ENCODE measurements around the gene CHD6.

DNA sequence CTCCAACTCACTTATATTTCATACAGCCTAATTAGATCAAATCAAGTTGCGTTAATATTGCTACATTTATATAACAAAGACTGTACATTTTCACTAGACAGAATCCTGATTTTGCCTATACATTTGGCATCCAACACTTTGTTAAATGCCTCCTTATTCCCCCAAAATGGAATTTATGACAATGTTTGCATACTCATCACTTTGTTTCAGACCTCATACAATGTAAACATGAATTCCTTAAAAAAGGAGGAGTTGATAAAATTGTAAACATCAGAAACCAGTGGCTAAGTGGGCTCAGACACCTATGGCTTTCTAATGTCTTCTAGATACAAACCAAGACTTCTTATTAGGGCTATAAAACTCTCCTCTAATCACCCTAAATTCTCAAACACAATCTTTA lies 87.3 kb downstream of the CHD6 start:
- TF ChIP-seq, protein P1, sequence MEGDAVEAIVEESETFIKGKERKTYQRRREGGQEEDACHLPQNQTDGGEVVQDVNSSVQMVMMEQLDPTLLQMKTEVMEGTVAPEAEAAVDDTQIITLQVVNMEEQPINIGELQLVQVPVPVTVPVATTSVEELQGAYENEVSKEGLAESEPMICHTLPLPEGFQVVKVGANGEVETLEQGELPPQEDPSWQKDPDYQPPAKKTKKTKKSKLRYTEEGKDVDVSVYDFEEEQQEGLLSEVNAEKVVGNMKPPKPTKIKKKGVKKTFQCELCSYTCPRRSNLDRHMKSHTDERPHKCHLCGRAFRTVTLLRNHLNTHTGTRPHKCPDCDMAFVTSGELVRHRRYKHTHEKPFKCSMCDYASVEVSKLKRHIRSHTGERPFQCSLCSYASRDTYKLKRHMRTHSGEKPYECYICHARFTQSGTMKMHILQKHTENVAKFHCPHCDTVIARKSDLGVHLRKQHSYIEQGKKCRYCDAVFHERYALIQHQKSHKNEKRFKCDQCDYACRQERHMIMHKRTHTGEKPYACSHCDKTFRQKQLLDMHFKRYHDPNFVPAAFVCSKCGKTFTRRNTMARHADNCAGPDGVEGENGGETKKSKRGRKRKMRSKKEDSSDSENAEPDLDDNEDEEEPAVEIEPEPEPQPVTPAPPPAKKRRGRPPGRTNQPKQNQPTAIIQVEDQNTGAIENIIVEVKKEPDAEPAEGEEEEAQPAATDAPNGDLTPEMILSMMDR (optimal IDR thresholded peaks at IDR 0.05 in 1 of 3, IDR thresholded peaks at IDR 0.05 in 1 of 3, conservative IDR thresholded peaks at IDR 0.05 in 1 of 3; ENCODE audit: extremely low read depth in 1 of 3, insufficient read depth in 2 of 3, low read length in 3 of 3): no peak
- no peak for TF ChIP-seq EZH2 (IDR thresholded peaks at IDR 0.05; ENCODE audit: low read length)

Measured in keratinocyte (primary cell).